ENCODE data around the gene MYH13. TPM values are rescaled to one million over a fixed set of nuclear protein-coding genes. Genes with fewer than 3 reads are reported as not detected.
A peak's percentile ranks its signal among the peaks of the same experiment; 100 is the strongest.

The MYH13 gene
- total and polyA plus RNA-seq, 10 of the 15 experiments (the other 5 are each of a cell fraction or from before 2014, with no cell fraction given), result 0.01 to 0.04 (median 0.03) TPM; not detected in 4

DNA sequence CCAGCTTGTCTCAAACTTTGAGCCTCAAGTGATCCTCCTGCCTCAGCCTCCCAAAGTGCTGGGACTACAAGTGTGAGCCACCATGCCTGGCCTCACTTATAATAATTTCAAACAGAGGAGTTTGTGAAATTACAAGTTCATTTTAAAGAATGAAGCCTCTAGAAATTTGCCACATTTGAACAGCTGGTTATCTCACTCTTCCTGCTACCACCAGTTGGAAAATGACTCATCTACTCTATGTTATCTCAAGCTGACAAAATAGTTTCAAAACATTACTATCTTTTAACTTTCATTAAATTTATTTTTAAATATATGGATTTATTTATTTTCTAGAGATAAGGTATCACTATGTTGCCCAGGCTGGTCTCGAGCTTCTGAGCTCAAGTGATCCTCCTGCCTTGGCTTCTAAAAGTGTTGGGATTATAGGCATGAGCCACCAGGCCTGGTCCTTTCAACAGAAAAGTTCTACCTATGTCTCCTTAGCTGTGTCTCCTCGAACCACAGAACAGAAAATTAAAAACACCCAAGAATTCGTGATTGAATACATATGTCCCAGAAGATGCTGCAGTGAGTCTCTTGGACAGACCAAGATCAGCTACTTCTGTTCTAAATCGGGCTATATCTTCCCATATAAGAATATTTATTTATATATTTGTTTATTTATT lies 47.6 kb downstream of the MYH13 start:
- DNase-seq (ENCODE audit: low read depth, low spot score), result no peak
- intact Hi-C loops (cut with micrococcal nuclease; ENCODE audit: unreplicated experiment) (loop anchor here (10.0 kb wide), 1 partner anchor 360 kb away; no protein-coding TSS in a partner anchor), in situ Hi-C loops (cut with MboI) (loop anchor here (5.0 kb wide), 1 partner anchor 292 kb away; no protein-coding TSS in a partner anchor)
- ChIA-PET RAD21 (ENCODE audit: unreplicated experiment) (interaction anchor here (6.0 kb wide), 1 partner anchor 291 kb away, joined by 46 read pairs; no protein-coding TSS in a partner anchor), POLR2A (no interaction called here), SMC1A (ENCODE audit: uncharacterized antibody, unreplicated experiment) (interaction anchor here (2.0 kb wide), 2 partner anchors 289 to 292 kb away, joined by 6 to 7 read pairs; no protein-coding TSS in a partner anchor), CTCF (interaction anchor here (0.8 to 10.6 kb wide), 5 partner anchors 10 to 401 kb away, joined by 3 to 137 read pairs (median 3); no protein-coding TSS in a partner anchor)
- no peak overlapping the region for H3K27ac ChIP-seq (ENCODE audit: control insufficient read depth, insufficient read depth)
- no TSS peak for BruUV-seq (replicated peaks)
- TF ChIP-seq ZNF384 (IDR thresholded peaks at IDR 0.05; ENCODE audit: borderline replicate concordance, low read depth, low read length), result no peak
- TF ChIP-seq SMC3 (IDR thresholded peaks at IDR 0.05; ENCODE audit: borderline replicate concordance, low read length), result no peak
- no peak for TF ChIP-seq BRCA1 (IDR thresholded peaks at IDR 0.05; ENCODE audit: low read depth, low read length)
- no peak for TF ChIP-seq HDAC6 (IDR thresholded peaks at IDR 0.05; ENCODE audit: unreplicated experiment)
- H2AFZ ChIP-seq (ENCODE audit: control insufficient read depth, low read depth, low read length), result no peak overlapping the region
- peaks cover 0 to under 1% of the 10 kb centered on the region in 2 experiments; a peak in 1 of 4 replicates for H3K27me3 ChIP-seq (replicated peaks in 1 of 2; ENCODE audit: control insufficient read depth in 2 of 2, insufficient read depth in 2 of 2, low read length in 1 of 2)
- H3K4me1 ChIP-seq (ENCODE audit: control insufficient read depth, insufficient read depth, low read length), result no peaks in the 10 kb centered on the region
- H3K36me3 ChIP-seq (ENCODE audit: control insufficient read depth in 2 of 2, insufficient read depth in 2 of 2, low read length in 1 of 2), result no peaks in the 10 kb centered on the region
- 0% methylated on average over 4 of the region's 4 CpGs for WGBS (ENCODE audit: insufficient coverage, insufficient replicate concordance, low lambda C conversion rate, missing lambda C conversion rate)
- H3K4me3 ChIP-seq, result no peak overlapping the region
- no peaks in the 10 kb centered on the region for H3K79me2 ChIP-seq (ENCODE audit: control insufficient read depth, insufficient read depth, low read length)
- no peak for ATAC-seq
- no peaks in the 10 kb centered on the region for H3K9me3 ChIP-seq (replicated peaks; ENCODE audit: control insufficient read depth, insufficient read depth, low read length)
- no peak overlapping the region for H3K4me2 ChIP-seq (ENCODE audit: control insufficient read depth, insufficient read depth)
- no peak overlapping the region for H3K9ac ChIP-seq (ENCODE audit: control insufficient read depth, insufficient read depth, low read length)
- FAIRE-seq, result no peak
- H4K20me1 ChIP-seq (ENCODE audit: control insufficient read depth, insufficient read depth), result no peaks in the 10 kb centered on the region

DNA sequence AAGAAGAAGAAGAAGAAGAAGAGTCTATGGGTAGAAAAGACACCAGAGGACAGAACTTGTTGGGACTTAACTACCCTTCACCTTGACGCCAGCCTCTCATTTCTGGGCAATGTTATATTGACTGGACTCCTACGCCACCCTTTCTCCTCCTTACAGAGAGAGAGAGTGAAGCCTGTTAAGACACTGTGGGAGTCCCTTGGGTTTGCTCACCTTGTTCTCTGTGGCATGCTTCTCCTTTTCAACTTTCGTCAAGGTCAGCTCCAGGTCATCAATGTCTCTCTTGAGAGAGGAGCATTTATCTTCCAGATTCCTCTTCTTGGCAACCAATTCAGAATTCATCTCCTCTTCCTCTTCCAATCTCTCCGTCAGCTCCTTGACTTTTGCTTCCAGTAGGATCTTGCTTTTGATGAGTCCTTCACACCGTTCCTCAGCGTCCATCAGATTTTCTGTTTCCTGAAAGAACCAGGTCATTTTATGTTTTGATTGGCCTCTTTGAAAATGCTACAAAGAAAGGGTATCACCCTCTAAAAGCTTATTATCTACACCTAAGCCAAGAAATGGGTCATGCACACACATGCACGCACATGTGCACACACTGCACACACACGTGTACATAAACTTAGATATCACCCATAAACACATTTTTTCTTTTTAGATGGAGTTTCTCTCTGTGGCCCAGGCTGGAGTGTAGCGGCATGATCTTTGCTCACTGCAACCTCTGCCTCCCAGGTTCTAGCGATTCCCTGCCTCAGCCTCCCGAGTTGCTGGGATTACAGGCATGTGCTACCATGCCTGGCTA lies 48.8 kb downstream of the MYH13 start:
- no TSS peak for BruUV-seq (replicated peaks)
- ATAC-seq (peak; percentile 52), FAIRE-seq (no peak), DNase-seq (ENCODE audit: low read depth, low spot score) (no peak)
- Histone ChIP-seq H3K27ac (ENCODE audit: control insufficient read depth, insufficient read depth) (no peak overlapping the region), H3K9ac (ENCODE audit: control insufficient read depth, insufficient read depth, low read length) (no peak overlapping the region), H3K79me2 (ENCODE audit: control insufficient read depth, insufficient read depth, low read length) (no peaks in the 10 kb centered on the region), H3K4me3 (no peak overlapping the region), H3K9me3 (replicated peaks; ENCODE audit: control insufficient read depth, insufficient read depth, low read length) (no peaks in the 10 kb centered on the region), H3K4me2 (ENCODE audit: control insufficient read depth, insufficient read depth) (no peak overlapping the region), H2AFZ (ENCODE audit: control insufficient read depth, low read depth, low read length) (no peak overlapping the region), H4K20me1 (ENCODE audit: control insufficient read depth, insufficient read depth) (no peaks in the 10 kb centered on the region), H3K27me3 (replicated peaks in 1 of 2; ENCODE audit: control insufficient read depth in 2 of 2, insufficient read depth in 2 of 2, low read length in 1 of 2) (no peaks in the 10 kb centered on the region; a peak in 1 of 4 replicates), H3K36me3 (ENCODE audit: control insufficient read depth in 2 of 2, insufficient read depth in 2 of 2, low read length in 1 of 2) (no peaks in the 10 kb centered on the region), H3K4me1 (ENCODE audit: control insufficient read depth, insufficient read depth, low read length) (no peaks in the 10 kb centered on the region)
- intact Hi-C loops (cut with micrococcal nuclease; ENCODE audit: unreplicated experiment), result loop anchor here (10.0 kb wide), 1 partner anchor 359 kb away; no protein-coding TSS in a partner anchor
- ChIA-PET POLR2A (no interaction called here), CTCF (interaction anchor here (10.6 kb wide), 1 partner anchor 293 kb away, joined by 137 read pairs; no protein-coding TSS in a partner anchor), RAD21 (ENCODE audit: unreplicated experiment) (interaction anchor here (6.0 kb wide), 1 partner anchor 292 kb away, joined by 46 read pairs; no protein-coding TSS in a partner anchor), SMC1A (ENCODE audit: uncharacterized antibody, unreplicated experiment) (no interaction called here)
- no peak for TF ChIP-seq GABPA (IDR thresholded peaks at IDR 0.05; ENCODE audit: low read depth)
- no peak for TF ChIP-seq SMC3 (IDR thresholded peaks at IDR 0.05; ENCODE audit: borderline replicate concordance, low read length)
- no peak for TF ChIP-seq CEBPB (IDR thresholded peaks at IDR 0.05; ENCODE audit: borderline replicate concordance in 1 of 2, low read depth in 2 of 2, low read length in 2 of 2)
- no peak for TF ChIP-seq POU2F2 (IDR thresholded peaks at IDR 0.05; ENCODE audit: borderline replicate concordance, low read depth, low read length)
- WGBS (ENCODE audit: insufficient coverage, insufficient replicate concordance, low lambda C conversion rate, missing lambda C conversion rate), result 40% methylated on average over 11 of the region's 11 CpGs
- in situ Hi-C loops (cut with MboI), result no loop called here

Measured in GM12878 (cell line).